GM12864 (cell line): ENCODE measurements around the gene PPP3R1.

Experiments
- DNase-seq: peaks from one replicate; pipeline ENCODE4 v3.0.0-alpha.2; 2011; ENCODE audit warnings: low read depth
- H3K4me3 ChIP-seq: 2 replicates; pipeline ENCODE4 v1.5.1; 2011; ENCODE audit warnings: mild to moderate bottlenecking, low read depth, low read length, control low read depth
- CTCF ChIP-seq: IDR thresholded peaks from 2 replicates; pipeline ENCODE4 v1.5.1; 2011; ENCODE audit warnings: low read depth, mild to moderate bottlenecking, moderate library complexity, low read length, control low read depth, inconsistent platforms; ENCODE audit errors: missing control alignments

PPP3R1 gene

GRCh38 chr2:68250652-68251186, 1.6 kb downstream of the PPP3R1 start:
- peak overlapping the region; percentile 88 for H3K4me3 ChIP-seq
- no peak for DNase-seq
- TF ChIP-seq CTCF, result no peak

- H3K4me3 ChIP-seq, result peak overlapping the region; percentile 88
- DNase-seq, result no peak
- TF ChIP-seq CTCF, result no peak
Observed at GRCh38 chr2:68250196-68250595, 2.1 kb downstream of the PPP3R1 start.

- no peak for TF ChIP-seq CTCF
- no peak for DNase-seq
- H3K4me3 ChIP-seq, result no peak overlapping the region
Observed at GRCh38 chr2:68248806-68249205, 3.5 kb downstream of the PPP3R1 start.

GRCh38 chr2:68248361-68248760, 4.0 kb downstream of the PPP3R1 start:
- no peak for TF ChIP-seq CTCF
- H3K4me3 ChIP-seq, result no peak overlapping the region
- DNase-seq, result no peak

- TF ChIP-seq CTCF, result no peak
- no peak for DNase-seq
- H3K4me3 ChIP-seq, result no peak overlapping the region
Observed at GRCh38 chr2:68246396-68246795, 5.9 kb downstream of the PPP3R1 start.

- DNase-seq, result no peak
- TF ChIP-seq CTCF, result no peak
- H3K4me3 ChIP-seq, result no peak overlapping the region
Observed at GRCh38 chr2:68245672-68246071, 6.7 kb downstream of the PPP3R1 start.

GRCh38 chr2:68245066-68245465, 7.3 kb downstream of the PPP3R1 start:
- TF ChIP-seq CTCF, result no peak
- no peak overlapping the region for H3K4me3 ChIP-seq
- no peak for DNase-seq
